SH-SY5Y (cell line): ENCODE measurements around the gene RIN1.

ENCODE experiments used
- GATA2 ChIP-seq: IDR thresholded peaks from 2 replicates; pipeline ENCODE4 v1.6.1; 2011; ENCODE audit warnings: mild to moderate bottlenecking, low read depth, low read length
- GATA3 ChIP-seq: IDR thresholded peaks from 2 replicates; pipeline ENCODE4 v1.6.1; 2011; ENCODE audit warnings: low read depth, mild to moderate bottlenecking, low read length, moderate library complexity

DNA sequence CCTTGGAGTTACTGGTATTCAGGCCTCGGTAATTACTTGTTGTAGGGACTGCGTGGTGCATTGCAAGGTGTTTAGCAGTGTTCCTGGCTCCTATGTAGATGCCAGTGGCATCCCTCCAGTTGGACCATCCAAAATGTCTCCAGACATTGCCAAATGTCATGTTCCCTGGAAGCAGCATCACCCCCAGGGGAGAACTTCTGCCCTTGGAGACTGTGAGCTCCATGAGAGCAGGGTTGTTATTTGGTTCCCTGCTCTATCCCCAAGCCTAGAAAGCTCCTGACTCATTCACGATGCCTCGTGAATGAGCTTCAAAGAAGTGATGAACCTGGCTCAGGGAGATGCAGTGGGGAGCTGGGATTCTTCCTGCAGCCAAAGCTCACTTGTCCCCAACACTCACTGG lies 14.6 kb downstream of the RIN1 start:
- TF ChIP-seq GATA2 = no peak
- TF ChIP-seq GATA3 = no peak
